ENCODE measurements around the gene PNKD.

PNKD gene

GRCh38 chr2:218276986-218277755 is 6.9 kb downstream of the PNKD start:
- Histone ChIP-seq H3K9me3 (ENCODE audit: control insufficient read depth, low read depth, low read length) (no peaks in the 10 kb centered on the region), H3K4me1 (ENCODE audit: control insufficient read depth, low read depth, low read length) (no peaks in the 10 kb centered on the region), H3K27me3 (ENCODE audit: control insufficient read depth, insufficient read depth, low read length) (no peaks in the 10 kb centered on the region), H3K27ac (ENCODE audit: low read length) (no peak overlapping the region), H3K9ac (ENCODE audit: low read length) (no peak overlapping the region), H3K36me3 (ENCODE audit: control insufficient read depth, low read depth, low read length) (peaks cover 24% of the 10 kb centered on the region), H3K4me3 (ENCODE audit: low read length) (no peak overlapping the region)

DNA sequence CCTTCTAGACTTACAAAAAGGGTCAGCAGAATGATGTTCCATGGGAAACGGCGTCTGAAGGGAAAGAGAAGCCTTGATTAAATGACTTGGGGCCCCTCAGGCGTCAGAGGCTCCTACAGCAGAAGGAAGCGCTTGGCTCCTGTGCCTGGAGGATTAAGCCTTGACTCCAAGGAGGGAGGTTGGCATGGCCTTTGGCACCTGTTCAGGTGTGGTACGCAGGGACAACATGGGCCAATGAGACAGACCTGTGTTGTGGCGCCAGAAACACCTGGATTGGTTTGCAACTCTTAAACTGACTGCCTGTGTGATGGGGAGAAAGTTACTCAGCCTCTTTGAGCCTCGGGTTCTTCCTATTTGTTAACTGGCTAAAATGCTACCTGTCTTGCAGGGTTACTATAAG is 7.6 kb downstream of the PNKD start:
- H3K9ac ChIP-seq (ENCODE audit: low read length) = no peak overlapping the region
- H3K9me3 ChIP-seq (ENCODE audit: control insufficient read depth, low read depth, low read length) = no peaks in the 10 kb centered on the region
- H3K27ac ChIP-seq (ENCODE audit: low read length) = no peak overlapping the region
- no peaks in the 10 kb centered on the region for H3K27me3 ChIP-seq (ENCODE audit: control insufficient read depth, insufficient read depth, low read length)
- no peaks in the 10 kb centered on the region for H3K4me1 ChIP-seq (ENCODE audit: control insufficient read depth, low read depth, low read length)
- peaks cover 24% of the 10 kb centered on the region for H3K36me3 ChIP-seq (ENCODE audit: control insufficient read depth, low read depth, low read length)
- no peak overlapping the region for H3K4me3 ChIP-seq (ENCODE audit: low read length)

DNA sequence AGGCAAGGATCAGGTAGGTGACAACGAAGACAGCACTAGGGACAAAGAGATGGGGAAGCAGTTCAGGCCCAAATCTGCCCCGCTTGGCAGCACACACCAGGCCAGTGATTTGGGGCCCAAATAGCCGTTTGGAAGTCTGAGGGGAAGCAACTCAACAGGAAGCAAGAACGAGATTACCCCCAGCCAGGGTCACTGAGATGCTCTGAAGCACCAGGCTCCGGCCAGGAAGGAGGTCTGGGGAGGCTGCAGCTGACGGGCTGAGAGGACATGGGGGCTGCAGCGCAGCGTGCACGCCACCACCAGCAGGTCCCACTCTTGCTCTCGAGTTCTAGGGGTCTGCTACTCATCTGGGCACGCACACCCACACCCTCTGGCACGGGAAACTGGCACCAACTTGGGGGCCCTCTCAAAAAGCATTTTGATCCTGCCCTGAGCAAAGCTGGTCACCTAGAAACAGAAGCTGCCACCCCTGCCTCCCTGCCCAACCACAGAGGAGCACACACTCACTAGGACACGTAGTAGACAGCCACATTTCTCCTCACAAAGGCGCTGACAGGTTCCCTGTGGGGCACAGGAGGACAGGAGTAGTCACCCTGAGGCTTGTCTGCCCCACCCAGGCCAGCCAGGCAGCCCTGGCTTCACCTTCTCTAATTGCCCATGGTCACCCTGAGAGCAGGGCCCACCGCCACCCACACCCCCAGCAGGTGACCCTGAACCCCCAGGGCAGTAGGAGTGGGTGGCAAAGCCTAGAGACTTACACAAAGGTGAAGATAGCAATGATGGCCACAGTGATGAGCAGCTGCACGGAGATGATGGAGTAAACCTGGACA is 8.4 kb downstream of the PNKD start:
- H3K9me3 ChIP-seq (ENCODE audit: control insufficient read depth, low read depth, low read length) = no peaks in the 10 kb centered on the region
- H3K27me3 ChIP-seq (ENCODE audit: control insufficient read depth, insufficient read depth, low read length) = no peaks in the 10 kb centered on the region
- no peak overlapping the region for H3K4me3 ChIP-seq (ENCODE audit: low read length)
- H3K4me1 ChIP-seq (ENCODE audit: control insufficient read depth, low read depth, low read length) = no peaks in the 10 kb centered on the region
- H3K27ac ChIP-seq (ENCODE audit: low read length) = no peak overlapping the region
- H3K9ac ChIP-seq (ENCODE audit: low read length) = no peak overlapping the region
- H3K36me3 ChIP-seq (ENCODE audit: control insufficient read depth, low read depth, low read length) = peaks cover 22% of the 10 kb centered on the region

GRCh38 chr2:218280260-218280870 is 10.0 kb downstream of the PNKD start:
- no peak overlapping the region for H3K4me3 ChIP-seq (ENCODE audit: low read length)
- no peak overlapping the region for H3K27ac ChIP-seq (ENCODE audit: low read length)
- H3K9ac ChIP-seq (ENCODE audit: low read length) = no peak overlapping the region
- H3K4me1 ChIP-seq (ENCODE audit: control insufficient read depth, low read depth, low read length) = no peaks in the 10 kb centered on the region
- H3K36me3 ChIP-seq (ENCODE audit: control insufficient read depth, low read depth, low read length) = peaks cover 9% of the 10 kb centered on the region
- H3K27me3 ChIP-seq (ENCODE audit: control insufficient read depth, insufficient read depth, low read length) = no peaks in the 10 kb centered on the region
- H3K9me3 ChIP-seq (ENCODE audit: control insufficient read depth, low read depth, low read length) = no peaks in the 10 kb centered on the region

GRCh38 chr2:218281449-218281848 is 11.1 kb downstream of the PNKD start:
- Histone ChIP-seq H3K4me1 (ENCODE audit: control insufficient read depth, low read depth, low read length) (no peaks in the 10 kb centered on the region), H3K4me3 (ENCODE audit: low read length) (no peak overlapping the region), H3K9ac (ENCODE audit: low read length) (no peak overlapping the region), H3K36me3 (ENCODE audit: control insufficient read depth, low read depth, low read length) (no peaks in the 10 kb centered on the region), H3K27me3 (ENCODE audit: control insufficient read depth, insufficient read depth, low read length) (no peaks in the 10 kb centered on the region), H3K27ac (ENCODE audit: low read length) (no peak overlapping the region), H3K9me3 (ENCODE audit: control insufficient read depth, low read depth, low read length) (no peaks in the 10 kb centered on the region)

DNA sequence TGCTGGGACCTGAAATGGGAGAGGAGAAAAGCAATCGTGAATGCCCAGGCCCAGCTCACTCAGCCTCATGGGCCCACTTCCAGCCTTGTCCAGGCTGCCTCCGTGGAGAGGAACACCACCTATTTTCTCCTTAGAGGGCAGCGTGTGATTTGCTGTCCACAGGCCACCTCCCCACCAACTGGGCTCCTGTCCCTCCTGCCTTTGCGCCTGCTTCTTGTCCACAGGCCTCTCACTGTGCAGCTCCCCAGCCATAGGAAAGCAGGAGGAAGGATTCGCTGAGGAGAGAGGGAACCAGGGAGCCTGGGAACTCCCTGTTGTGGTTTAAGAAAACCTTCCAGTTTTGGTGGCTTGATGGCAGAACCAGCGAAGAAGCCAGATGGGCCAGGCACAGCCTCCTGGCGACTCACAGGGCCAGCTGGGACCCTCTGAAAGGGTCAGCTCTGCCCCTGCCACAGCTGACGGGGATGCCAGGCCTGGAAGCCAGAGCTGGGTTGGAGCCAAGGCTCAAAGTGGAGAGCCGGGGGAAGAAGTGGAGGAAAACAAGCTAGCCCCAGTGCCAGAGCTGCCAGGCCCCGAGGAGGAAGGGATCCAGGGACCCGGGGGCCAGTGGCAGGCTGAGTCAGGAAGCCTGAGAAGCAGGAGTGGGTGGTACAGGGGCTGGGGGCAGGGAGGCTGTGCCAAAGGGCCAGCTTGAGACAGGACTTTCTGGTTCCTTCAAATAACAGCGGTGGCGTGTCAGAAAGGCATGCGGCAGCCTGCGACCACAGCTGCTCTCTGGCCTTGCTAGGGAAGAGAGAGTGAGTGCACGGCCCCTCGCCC is 12.1 kb downstream of the PNKD start:
- Histone ChIP-seq H3K9me3 (ENCODE audit: control insufficient read depth, low read depth, low read length) (no peaks in the 10 kb centered on the region), H3K27ac (ENCODE audit: low read length) (no peak overlapping the region), H3K27me3 (ENCODE audit: control insufficient read depth, insufficient read depth, low read length) (no peaks in the 10 kb centered on the region), H3K36me3 (ENCODE audit: control insufficient read depth, low read depth, low read length) (no peaks in the 10 kb centered on the region), H3K4me3 (ENCODE audit: low read length) (no peak overlapping the region), H3K9ac (ENCODE audit: low read length) (no peak overlapping the region), H3K4me1 (ENCODE audit: control insufficient read depth, low read depth, low read length) (peaks cover 9% of the 10 kb centered on the region)

- no peaks in the 10 kb centered on the region for H3K36me3 ChIP-seq (ENCODE audit: control insufficient read depth, low read depth, low read length)
- no peak overlapping the region for H3K27ac ChIP-seq (ENCODE audit: low read length)
- no peak overlapping the region for H3K4me3 ChIP-seq (ENCODE audit: low read length)
- H3K9me3 ChIP-seq (ENCODE audit: control insufficient read depth, low read depth, low read length) = no peaks in the 10 kb centered on the region
- H3K9ac ChIP-seq (ENCODE audit: low read length) = no peak overlapping the region
- peaks cover 9% of the 10 kb centered on the region for H3K4me1 ChIP-seq (ENCODE audit: control insufficient read depth, low read depth, low read length)
- H3K27me3 ChIP-seq (ENCODE audit: control insufficient read depth, insufficient read depth, low read length) = no peaks in the 10 kb centered on the region
These were observed 13.9 kb downstream of the PNKD start for GRCh38 chr2:218284106-218284811.

DNA sequence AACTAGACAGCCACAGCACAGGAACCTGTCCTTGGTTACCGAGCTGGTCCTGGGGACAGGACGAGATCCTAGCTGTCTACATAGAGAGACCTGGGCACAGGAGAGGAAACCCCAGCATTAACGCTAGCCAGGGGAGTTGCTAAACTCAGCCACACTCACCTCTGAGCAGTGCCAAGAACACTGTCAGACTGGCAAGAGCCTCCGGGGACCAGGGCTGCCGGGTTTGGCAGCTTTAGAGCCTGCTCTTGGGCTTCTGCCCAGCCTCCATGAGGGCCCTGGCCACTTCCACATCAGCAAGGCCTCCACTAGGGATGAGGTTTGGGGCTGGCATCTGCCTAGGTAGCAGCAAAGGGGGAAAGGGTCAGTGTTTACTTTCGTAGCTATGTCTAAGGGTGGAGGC is 15.3 kb downstream of the PNKD start:
- Histone ChIP-seq H3K4me1 (ENCODE audit: control insufficient read depth, low read depth, low read length) (peaks cover 9% of the 10 kb centered on the region), H3K27me3 (ENCODE audit: control insufficient read depth, insufficient read depth, low read length) (no peaks in the 10 kb centered on the region), H3K27ac (ENCODE audit: low read length) (no peak overlapping the region), H3K4me3 (ENCODE audit: low read length) (no peak overlapping the region), H3K9me3 (ENCODE audit: control insufficient read depth, low read depth, low read length) (no peaks in the 10 kb centered on the region), H3K36me3 (ENCODE audit: control insufficient read depth, low read depth, low read length) (no peaks in the 10 kb centered on the region), H3K9ac (ENCODE audit: low read length) (no peak overlapping the region)

DNA sequence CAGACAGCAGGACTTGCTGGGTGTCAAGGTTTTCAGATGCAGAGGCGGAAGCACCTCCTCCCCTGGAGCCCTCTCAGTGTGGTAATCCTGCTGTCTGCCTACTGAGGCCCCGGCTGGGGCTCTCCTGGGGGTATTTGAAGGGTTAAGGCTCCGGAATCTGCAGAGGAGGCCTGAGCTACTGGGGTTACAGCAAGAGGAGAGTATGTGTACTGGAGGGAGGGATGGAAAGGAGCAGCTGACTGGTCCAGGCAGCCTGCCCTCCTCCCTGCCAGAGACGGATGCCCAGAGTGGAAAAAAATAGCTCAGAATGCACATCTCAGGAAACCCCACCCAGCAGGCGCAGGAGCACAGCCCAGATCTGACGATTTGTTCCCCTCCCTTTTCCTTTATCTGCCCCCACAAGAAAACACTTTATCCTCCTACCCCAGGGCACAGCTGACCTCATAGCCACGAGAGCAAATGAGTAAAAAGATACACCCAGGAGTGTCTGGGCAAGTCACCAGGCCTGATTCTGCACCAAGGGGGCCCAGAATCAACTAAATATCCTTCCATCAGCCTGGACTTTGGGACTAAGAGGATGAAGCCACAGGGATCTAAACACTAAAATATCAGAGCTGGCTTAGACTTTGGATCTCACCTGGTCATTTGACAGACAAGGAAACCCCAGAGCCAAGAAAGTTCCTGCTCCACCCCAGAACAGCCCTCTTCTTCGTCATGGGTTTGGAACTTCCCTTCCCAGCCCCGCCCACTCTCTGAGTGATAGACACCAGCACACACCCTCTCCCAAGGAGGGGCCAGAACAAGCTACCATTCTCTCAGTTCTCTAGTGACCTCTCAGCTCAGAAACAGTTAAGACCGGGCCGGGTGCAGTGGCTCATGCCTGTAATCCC is 16.5 kb downstream of the PNKD start:
- H3K27ac ChIP-seq (ENCODE audit: low read length) = no peak overlapping the region
- H3K36me3 ChIP-seq (ENCODE audit: control insufficient read depth, low read depth, low read length) = no peaks in the 10 kb centered on the region
- H3K9me3 ChIP-seq (ENCODE audit: control insufficient read depth, low read depth, low read length) = no peaks in the 10 kb centered on the region
- no peak overlapping the region for H3K9ac ChIP-seq (ENCODE audit: low read length)
- no peak overlapping the region for H3K4me3 ChIP-seq (ENCODE audit: low read length)
- H3K27me3 ChIP-seq (ENCODE audit: control insufficient read depth, insufficient read depth, low read length) = no peaks in the 10 kb centered on the region
- peaks cover 13% of the 10 kb centered on the region for H3K4me1 ChIP-seq (ENCODE audit: control insufficient read depth, low read depth, low read length)

DNA sequence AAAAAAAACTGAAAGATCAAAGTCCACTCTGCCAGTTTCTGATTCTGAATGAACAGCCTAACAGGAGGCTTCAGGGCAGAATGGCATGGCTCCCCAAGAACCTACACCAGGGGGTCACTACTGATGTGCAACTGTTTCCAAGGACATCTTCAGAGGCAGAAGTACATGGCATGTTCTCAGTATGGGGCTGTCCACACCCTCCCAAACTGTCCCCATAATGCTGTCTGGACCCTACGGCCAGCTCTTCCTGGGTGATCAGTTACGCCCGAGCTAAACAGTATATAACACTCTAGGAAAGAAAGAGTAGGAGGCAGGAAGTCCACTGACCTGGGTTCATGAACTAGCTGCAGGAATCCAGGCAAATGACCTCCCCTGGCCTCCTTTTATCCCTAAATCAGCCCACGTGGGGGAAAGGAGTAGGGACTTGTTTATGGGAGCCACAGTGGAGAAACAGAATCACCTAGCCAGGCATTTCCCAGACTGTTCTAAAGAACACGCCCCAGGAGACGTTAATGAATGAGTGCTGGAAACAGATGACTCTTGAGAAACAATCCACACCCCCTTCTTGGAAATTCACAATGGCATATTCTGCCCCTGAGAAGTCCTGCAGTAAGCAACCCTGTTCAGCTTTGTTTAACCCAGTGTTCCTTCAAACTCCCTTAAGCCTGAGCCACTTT is 19.5 kb downstream of the PNKD start:
- Histone ChIP-seq H3K9me3 (ENCODE audit: control insufficient read depth, low read depth, low read length) (no peaks in the 10 kb centered on the region), H3K27ac (ENCODE audit: low read length) (no peak overlapping the region), H3K27me3 (ENCODE audit: control insufficient read depth, insufficient read depth, low read length) (peaks cover 7% of the 10 kb centered on the region), H3K36me3 (ENCODE audit: control insufficient read depth, low read depth, low read length) (no peaks in the 10 kb centered on the region), H3K4me1 (ENCODE audit: control insufficient read depth, low read depth, low read length) (peaks cover 21% of the 10 kb centered on the region), H3K9ac (ENCODE audit: low read length) (no peak overlapping the region), H3K4me3 (ENCODE audit: low read length) (no peak overlapping the region)

Data from iPS-18a (cell line).